Small intestine (tissue), 7 donors: Measurements from ENCODE around the gene FRAS1. TPM values are rescaled to one million over a fixed set of nuclear protein-coding genes. Genes with fewer than 3 reads are reported as not detected.
"Not testable (repeated sequence)": the region's sequence is repeated elsewhere in the genome, so short reads cannot be mapped to it uniquely, and the experiment has no call there.

ENCODE experiments used
- DNase-seq, 2 donors: peaks; one replicate each; pipeline versions ENCODE4 v3.0.0 to v3.0.0-alpha.2; 2013
- FAIRE-seq: peaks from 2 replicates; lab custom pipeline; 2012; peaks lifted over from hg19 to GRCh38; lab: Jason Lieb, UNC
- H3K27ac ChIP-seq, 3 donors: one replicate each; pipeline ENCODE4 v1.5.1; 2013; ENCODE audit warnings: low read length in 2 of 3, mild to moderate bottlenecking in 2 of 3, control low read depth in 1 of 3, inconsistent platforms in 1 of 3, low read depth in 1 of 3, moderate library complexity in 1 of 3
- H3K27me3 ChIP-seq, 3 donors: one replicate each; pipeline ENCODE4 v1.6.1; 2013; ENCODE audit warnings: low read length in 3 of 3, inconsistent platforms in 1 of 3; ENCODE audit not compliant: control insufficient read depth in 3 of 3, insufficient read depth in 3 of 3
- H3K36me3 ChIP-seq, 3 donors: one replicate each; pipeline ENCODE4 v1.6.1; 2013; ENCODE audit warnings: low read length in 3 of 3, inconsistent platforms in 1 of 3, low read depth in 1 of 3, mild to moderate bottlenecking in 1 of 3, moderate library complexity in 1 of 3; ENCODE audit not compliant: control insufficient read depth in 3 of 3, insufficient read depth in 2 of 3
- H3K4me1 ChIP-seq, 3 donors: one replicate each; pipeline ENCODE4 v1.6.1; 2013; ENCODE audit warnings: low read length in 2 of 3, inconsistent platforms in 1 of 3, low read depth in 1 of 3, mild to moderate bottlenecking in 1 of 3, moderate library complexity in 1 of 3; ENCODE audit not compliant: control insufficient read depth in 3 of 3, insufficient read depth in 2 of 3
- H3K4me3 ChIP-seq, 3 donors: one replicate each; pipeline ENCODE4 v1.5.1; 2013; ENCODE audit warnings: low read length in 3 of 3, control low read depth in 1 of 3, inconsistent platforms in 1 of 3, low read depth in 1 of 3, mild to moderate bottlenecking in 1 of 3, moderate library complexity in 1 of 3
- H3K9me3 ChIP-seq, 2 donors: one replicate each; pipeline ENCODE4 v1.6.1; 2013; ENCODE audit warnings: low read depth in 1 of 2, low read length in 1 of 2; ENCODE audit not compliant: control insufficient read depth in 2 of 2, insufficient read depth in 1 of 2
- WGBS, 3 donors: extraction: QIAGEN DNeasy Blood & Tissue Kit; methylation state at CpG; one replicate each; pipeline ENCODE4 v1.1.7; 2013; 5-methylcytosine and 5-hydroxymethylcytosine counted together
- polyA plus RNA-seq, 4 donors: library from polyadenylated mRNA; stranded (reverse) in 3 of 4; unstranded in 1 of 4; fragments of 200-250 nt in 3 of 4; fragments of 120-200 nt in 1 of 4; gene quantifications; one replicate each; pipeline versions ENCODE4 v1.2.1 to v1.2.3, GENCODE V29; 2013
- donor health status: healthy with polysubstance abuse.
- donor health status: control.
- donor health status: control.
- donor health status: Bipolar disorder and iron deficiency.
- donor health status: healthy.

FRAS1 gene
- polyA plus RNA-seq, 4 donors = 0.16 to 12.6 TPM; not detected in 2

GRCh38 chr4:78275450-78275849 is 218.3 kb downstream of the FRAS1 start:
- not testable (repeated sequence) for H3K4me3 ChIP-seq, H3K27me3 ChIP-seq, DNase-seq, FAIRE-seq, H3K27ac ChIP-seq, H3K4me1 ChIP-seq
- WGBS, 3 donors = 66 to 92% (median 90%) methylated on average over 4 of the region's 4 CpGs
- H3K36me3 ChIP-seq = peaks cover 0 to 15% (median 0%) of the 10 kb centered on the region in 3 donors
- peaks cover 0 to 14% of the 10 kb centered on the region in 2 donors for H3K9me3 ChIP-seq

GRCh38 chr4:78286281-78286680 is 229.2 kb downstream of the FRAS1 start:
- FAIRE-seq (no peak), DNase-seq (no peak)
- Histone ChIP-seq H3K4me1 (no peaks in the 10 kb centered on the region), H3K4me3 (no peak overlapping the region), H3K27me3 (no peaks in the 10 kb centered on the region), H3K9me3 (no peaks in the 10 kb centered on the region), H3K27ac (no peak overlapping the region), H3K36me3 (peaks cover 0 to 27% (median 0%) of the 10 kb centered on the region in 3 donors)
- WGBS, 3 donors = 78 to 92% (median 91%) methylated on average over 5 of the region's 5 CpGs

DNA sequence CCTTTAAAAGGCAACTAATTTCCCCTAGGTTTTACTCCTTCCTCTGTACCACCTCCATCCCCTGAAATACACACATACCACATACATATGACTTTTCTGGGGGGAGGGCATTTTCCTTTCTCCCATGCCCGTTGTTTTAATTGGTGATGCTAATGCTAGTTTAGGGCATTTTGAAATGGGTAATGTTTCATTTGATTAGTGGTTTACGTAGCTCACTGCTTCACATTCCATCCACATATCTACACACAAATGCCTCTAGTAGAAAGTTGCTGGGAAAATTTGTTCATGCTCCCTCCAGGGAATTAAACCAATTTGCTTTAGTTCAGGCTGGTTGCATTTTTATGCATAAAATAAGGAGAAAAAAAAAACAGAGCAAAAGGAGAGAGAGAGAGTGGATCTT is 231.2 kb downstream of the FRAS1 start:
- FAIRE-seq = no peak
- Histone ChIP-seq H3K9me3 (no peaks in the 10 kb centered on the region), H3K36me3 (peaks cover 0 to 25% (median 0%) of the 10 kb centered on the region in 3 donors), H3K4me3 (no peak overlapping the region), H3K27me3 (no peaks in the 10 kb centered on the region), H3K27ac (no peak overlapping the region), H3K4me1 (peaks cover 0 to 2% (median 0%) of the 10 kb centered on the region in 3 donors)
- 80 to 88% (median 86%) methylated on average over 2 of the region's 2 CpGs for WGBS, 3 donors
- no peak for DNase-seq

- 87 to 92% (median 89%) methylated on average over 3 of the region's 3 CpGs for WGBS, 3 donors
- Histone ChIP-seq H3K27ac (no peak overlapping the region), H3K27me3 (no peaks in the 10 kb centered on the region), H3K4me1 (peaks cover 0 to 2% (median 0%) of the 10 kb centered on the region in 3 donors), H3K9me3 (no peaks in the 10 kb centered on the region), H3K4me3 (no peak overlapping the region), H3K36me3 (peaks cover 0 to 17% (median 0%) of the 10 kb centered on the region in 3 donors)
- DNase-seq = no peak
- no peak for FAIRE-seq
Observed at GRCh38 chr4:78291277-78291676, 234.2 kb downstream of the FRAS1 start.

- Histone ChIP-seq H3K36me3 (peaks cover 0 to 13% (median 0%) of the 10 kb centered on the region in 3 donors), H3K27ac (no peak overlapping the region), H3K4me1 (peaks cover 0 to 2% (median 0%) of the 10 kb centered on the region in 3 donors), H3K9me3 (no peaks in the 10 kb centered on the region), H3K4me3 (no peak overlapping the region), H3K27me3 (no peaks in the 10 kb centered on the region)
- no peak for FAIRE-seq
- WGBS, 3 donors = 76 to 78% (median 76%) methylated on average over 2 of the region's 2 CpGs
- no peak for DNase-seq
Observed at GRCh38 chr4:78292341-78292740, 235.2 kb downstream of the FRAS1 start.

DNA sequence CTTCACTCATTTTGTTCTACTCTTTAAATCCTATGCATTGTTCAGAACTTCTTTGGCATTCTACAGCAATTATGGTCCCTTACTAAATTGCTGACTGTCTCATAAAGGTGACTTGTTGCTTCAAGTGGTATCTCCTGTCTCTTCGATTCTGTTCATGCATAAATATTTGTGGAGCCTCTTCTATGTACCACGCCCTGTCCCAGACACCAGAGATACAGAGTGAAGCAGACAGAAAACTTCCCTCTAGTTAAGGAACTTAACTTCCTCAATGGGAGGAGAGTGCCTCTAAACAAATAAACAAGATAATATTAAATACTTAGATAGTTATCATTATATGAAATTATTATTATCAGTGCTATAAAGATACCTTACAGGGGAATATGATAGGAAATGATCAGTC is 235.7 kb downstream of the FRAS1 start:
- FAIRE-seq = no peak
- no peaks in the 10 kb centered on the region for H3K9me3 ChIP-seq
- peaks cover 0 to 10% (median 0%) of the 10 kb centered on the region in 3 donors for H3K36me3 ChIP-seq
- no peaks in the 10 kb centered on the region for H3K27me3 ChIP-seq
- 75 to 85% (median 75%) methylated on average over 2 of the region's 2 CpGs for WGBS, 3 donors
- peaks cover 0 to 2% (median 0%) of the 10 kb centered on the region in 3 donors for H3K4me1 ChIP-seq
- DNase-seq = no peak
- H3K4me3 ChIP-seq = no peak overlapping the region
- H3K27ac ChIP-seq = no peak overlapping the region

- FAIRE-seq (no peak), DNase-seq (no peak)
- Histone ChIP-seq H3K4me1 (peaks cover 0 to 2% (median 0%) of the 10 kb centered on the region in 3 donors), H3K36me3 (peaks cover 0 to 10% (median 0%) of the 10 kb centered on the region in 3 donors), H3K4me3 (no peak overlapping the region), H3K27ac (no peak overlapping the region), H3K9me3 (no peaks in the 10 kb centered on the region), H3K27me3 (no peaks in the 10 kb centered on the region)
- WGBS, 3 donors = 55 to 78% (median 63%) methylated on average over 1 of the region's 1 CpG
Observed at GRCh38 chr4:78293348-78293747, 236.2 kb downstream of the FRAS1 start.

DNA sequence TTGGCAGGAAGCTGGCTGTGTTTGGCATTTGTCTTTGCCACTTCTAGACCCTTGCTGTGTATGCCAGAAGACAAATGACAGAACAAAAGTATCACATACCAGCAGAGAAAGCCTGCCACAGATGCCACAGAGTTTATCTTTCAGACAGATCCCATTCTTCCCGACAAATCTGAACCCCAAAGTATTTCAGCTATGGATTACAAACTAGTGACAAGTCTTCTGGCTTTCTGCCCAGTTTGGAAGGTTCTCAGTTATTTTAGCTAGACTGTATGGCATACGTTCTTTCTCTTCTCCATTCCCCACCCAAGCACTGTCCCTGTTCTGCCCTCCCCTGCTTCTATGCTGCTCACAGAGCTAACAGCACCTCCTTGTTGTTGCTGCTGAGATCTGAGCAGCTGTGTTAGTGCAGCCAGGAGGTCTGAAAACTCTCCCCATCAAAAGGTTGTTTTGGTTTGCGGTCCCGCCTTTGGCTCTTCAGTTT is 236.7 kb downstream of the FRAS1 start:
- H3K9me3 ChIP-seq = no peaks in the 10 kb centered on the region
- no peak overlapping the region for H3K27ac ChIP-seq
- peaks cover 0 to 2% (median 0%) of the 10 kb centered on the region in 3 donors for H3K4me1 ChIP-seq
- H3K36me3 ChIP-seq = peaks cover 0 to 10% (median 0%) of the 10 kb centered on the region in 3 donors
- DNase-seq (no peak), FAIRE-seq (no peak)
- H3K4me3 ChIP-seq = no peak overlapping the region
- no peaks in the 10 kb centered on the region for H3K27me3 ChIP-seq
- WGBS, 3 donors = 54 to 59% (median 55%) methylated on average over 4 of the region's 4 CpGs

- H3K27ac ChIP-seq = no peak overlapping the region
- DNase-seq (no peak), FAIRE-seq (no peak)
- H3K9me3 ChIP-seq = no peaks in the 10 kb centered on the region
- peaks cover 0 to 5% (median 0%) of the 10 kb centered on the region in 3 donors for H3K4me1 ChIP-seq
- peaks cover 0 to 5% (median 0%) of the 10 kb centered on the region in 3 donors for H3K36me3 ChIP-seq
- WGBS, 3 donors = 84 to 86% (median 84%) methylated on average over 3 of the region's 3 CpGs
- H3K4me3 ChIP-seq = no peak overlapping the region
- H3K27me3 ChIP-seq = no peaks in the 10 kb centered on the region
Observed at GRCh38 chr4:78296261-78296660, 239.1 kb downstream of the FRAS1 start.
